Smooth muscle cell (in vitro differentiated cells): ENCODE results near the gene ARID5A. TPM values are rescaled to one million over a fixed set of nuclear protein-coding genes. Genes with fewer than 3 reads are reported as not detected.

ENCODE experiments used
- DNase-seq: peaks from one replicate; lab custom pipeline; 2025; ENCODE audit not compliant: unreplicated experiment; lab: John Stamatoyannopoulos, UW
- H2AFZ ChIP-seq: fragments of 200-600 bp; sonication (generic); 2 replicates; pipeline ENCODE4 v1.6.0; 2016; ENCODE audit warnings: antibody characterized with exemption, low read depth, mild to moderate bottlenecking
- H3F3A ChIP-seq: fragments of 200-600 bp; sonication (generic); 2 replicates; pipeline ENCODE4 v1.6.0; 2017; ENCODE audit warnings: antibody characterized with exemption, low read depth
- H3K27ac ChIP-seq: fragments of 200-600 bp; sonication (generic); 2 replicates; pipeline ENCODE4 v1.5.1; 2016; ENCODE audit warnings: low read depth, mild to moderate bottlenecking
- H3K27me3 ChIP-seq: fragments of 200-600 bp; sonication (generic); 2 replicates; pipeline ENCODE4 v1.6.1; 2016; ENCODE audit warnings: low read depth, mild to moderate bottlenecking
- H3K36me3 ChIP-seq: fragments of 200-600 bp; sonication (generic); 2 replicates; pipeline ENCODE4 v1.5.1; 2016; ENCODE audit warnings: low read depth
- H3K4me1 ChIP-seq: fragments of 200-600 bp; sonication (generic); 2 replicates; pipeline ENCODE4 v1.5.1; 2016; ENCODE audit warnings: low read depth
- H3K4me2 ChIP-seq: fragments of 200-600 bp; sonication (generic); 2 replicates; pipeline ENCODE4 v1.6.0; 2016; ENCODE audit warnings: mild to moderate bottlenecking
- H3K4me3 ChIP-seq: fragments of 200-600 bp; sonication (generic); 2 replicates; pipeline ENCODE4 v1.5.1; 2016; ENCODE audit warnings: mild to moderate bottlenecking
- H3K79me2 ChIP-seq: fragments of 200-600 bp; sonication (generic); 2 replicates; pipeline ENCODE4 v1.6.0; 2016; ENCODE audit warnings: low read depth, mild to moderate bottlenecking
- H3K9ac ChIP-seq: fragments of 200-600 bp; sonication (generic); 2 replicates; pipeline ENCODE4 v1.6.0; 2016; ENCODE audit warnings: low read depth
- H3K9me3 ChIP-seq: fragments of 200-600 bp; sonication (generic); replicated peaks from 2 replicates; pipeline ENCODE4 v1.5.1; 2016; ENCODE audit warnings: low read depth
- H4K20me1 ChIP-seq: fragments of 200-600 bp; sonication (generic); 2 replicates; pipeline ENCODE4 v1.6.0; 2016; ENCODE audit warnings: low read depth
- CTCF ChIP-seq: fragments of 200-600 bp; sonication (generic); IDR thresholded peaks from 2 replicates; pipeline ENCODE4 v1.5.1; 2017; ENCODE audit warnings: borderline replicate concordance, mild to moderate bottlenecking, antibody characterized with exemption; ENCODE audit not compliant: insufficient read depth, poor library complexity, severe bottlenecking
- WGBS: methylation state at CpG from one replicate; pipeline ENCODE4 v1.1.7; 2016; ENCODE audit warnings: low lambda C conversion rate; 5-methylcytosine and 5-hydroxymethylcytosine counted together
- polyA plus RNA-seq: library from polyadenylated mRNA; unstranded; fragments of >200 nt; fragmentation: Nextera tagmentation; extraction: Ambion mirVana; gene quantifications from 2 replicates; pipeline ENCODE4 v1.2.1, GENCODE V29; 2016
- total RNA-seq: library from RNA; depleted of rRNA; stranded (reverse); fragments of >200 nt; gene quantifications from 2 replicates; pipeline ENCODE4 v1.2.3, GENCODE V29; 2014

Gene ARID5A
- total and polyA plus RNA-seq, 2 experiments from 2014 or later, result 12.1 to 25.6 TPM

DNA sequence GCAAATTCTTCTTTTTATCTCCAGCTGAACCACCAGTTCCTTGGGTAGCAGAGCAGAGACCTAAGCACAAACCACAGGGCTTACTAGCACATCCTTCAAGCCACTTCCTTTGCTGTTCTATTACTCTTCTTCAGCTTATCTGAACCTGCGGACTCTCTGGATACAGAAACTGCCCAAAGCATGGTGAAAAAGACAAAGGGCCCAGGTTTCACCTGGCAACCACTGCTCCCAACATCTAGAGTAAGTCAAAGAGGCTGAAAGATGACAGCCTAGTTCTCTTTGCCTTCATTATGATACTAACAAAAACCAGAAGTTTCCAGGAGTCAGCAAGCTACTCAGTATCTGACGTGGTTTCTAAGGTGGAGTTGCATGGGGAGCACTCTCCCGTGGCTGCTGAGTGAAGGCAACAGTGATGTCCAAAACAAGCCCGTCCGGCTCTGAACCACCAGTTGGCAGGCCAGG lies 58.2 kb downstream of the ARID5A start:
- Histone ChIP-seq H4K20me1 (no peaks in the 10 kb centered on the region), H3K36me3 (peaks cover 9% of the 10 kb centered on the region), H2AFZ (no peak overlapping the region), H3K4me3 (no peak overlapping the region), H3K4me2 (no peak overlapping the region), H3K27me3 (no peaks in the 10 kb centered on the region), H3K9ac (no peak overlapping the region), H3K27ac (no peak overlapping the region), H3K4me1 (no peaks in the 10 kb centered on the region), H3K9me3 (no peaks in the 10 kb centered on the region), H3K79me2 (no peaks in the 10 kb centered on the region), H3F3A (no peaks in the 10 kb centered on the region)
- WGBS, result 95% methylated on average over 5 of the region's 5 CpGs
- no peak for TF ChIP-seq CTCF
- no peak for DNase-seq

DNA sequence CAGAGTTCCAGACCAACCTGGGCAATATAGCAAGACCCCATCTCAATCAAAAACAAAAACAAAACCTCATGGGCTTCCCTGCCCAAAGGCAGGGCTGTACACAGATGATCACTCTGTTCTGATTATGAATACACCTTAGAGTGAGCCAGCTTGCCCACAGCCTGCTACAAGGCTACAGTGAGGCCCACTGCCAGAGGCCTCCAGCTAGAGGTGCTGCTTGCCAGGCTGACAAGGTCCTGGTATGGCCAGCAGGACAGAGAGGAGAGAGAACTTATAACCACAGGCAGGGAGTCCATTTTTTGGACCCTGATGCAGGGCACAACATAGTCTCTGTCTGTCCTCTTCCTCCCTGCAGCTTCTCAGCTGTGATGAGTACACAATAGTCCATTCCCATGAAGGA lies 60.0 kb downstream of the ARID5A start:
- H3K79me2 ChIP-seq, result no peaks in the 10 kb centered on the region
- H3K36me3 ChIP-seq, result peaks cover 13% of the 10 kb centered on the region
- H3K27me3 ChIP-seq, result no peaks in the 10 kb centered on the region

GRCh38 chr2:96599941-96600340 lies 63.4 kb downstream of the ARID5A start:
- Histone ChIP-seq H3K4me1 (no peaks in the 10 kb centered on the region), H3K36me3 (peaks cover 4% of the 10 kb centered on the region), H3K4me2 (no peak overlapping the region), H3K27ac (no peak overlapping the region), H3K9me3 (no peaks in the 10 kb centered on the region), H3K4me3 (no peak overlapping the region), H3K9ac (no peak overlapping the region), H3F3A (no peaks in the 10 kb centered on the region), H3K79me2 (no peaks in the 10 kb centered on the region), H4K20me1 (no peaks in the 10 kb centered on the region), H3K27me3 (no peaks in the 10 kb centered on the region), H2AFZ (no peak overlapping the region)
- DNase-seq, result no peak
- WGBS, result 95% methylated on average over 2 of the region's 2 CpGs
- no peak for TF ChIP-seq CTCF

More for the DNA sequence above, 60.0 kb downstream of the ARID5A start:
- no peaks in the 10 kb centered on the region for H3K9me3 ChIP-seq
- H3K27ac ChIP-seq, result no peak overlapping the region
- no peak overlapping the region for H2AFZ ChIP-seq
- no peak for TF ChIP-seq CTCF
- H3K4me2 ChIP-seq, result no peak overlapping the region
- no peaks in the 10 kb centered on the region for H4K20me1 ChIP-seq
- H3K9ac ChIP-seq, result no peak overlapping the region
- no peaks in the 10 kb centered on the region for H3K4me1 ChIP-seq
- H3F3A ChIP-seq, result no peaks in the 10 kb centered on the region
- DNase-seq, result no peak
- H3K4me3 ChIP-seq, result no peak overlapping the region

DNA sequence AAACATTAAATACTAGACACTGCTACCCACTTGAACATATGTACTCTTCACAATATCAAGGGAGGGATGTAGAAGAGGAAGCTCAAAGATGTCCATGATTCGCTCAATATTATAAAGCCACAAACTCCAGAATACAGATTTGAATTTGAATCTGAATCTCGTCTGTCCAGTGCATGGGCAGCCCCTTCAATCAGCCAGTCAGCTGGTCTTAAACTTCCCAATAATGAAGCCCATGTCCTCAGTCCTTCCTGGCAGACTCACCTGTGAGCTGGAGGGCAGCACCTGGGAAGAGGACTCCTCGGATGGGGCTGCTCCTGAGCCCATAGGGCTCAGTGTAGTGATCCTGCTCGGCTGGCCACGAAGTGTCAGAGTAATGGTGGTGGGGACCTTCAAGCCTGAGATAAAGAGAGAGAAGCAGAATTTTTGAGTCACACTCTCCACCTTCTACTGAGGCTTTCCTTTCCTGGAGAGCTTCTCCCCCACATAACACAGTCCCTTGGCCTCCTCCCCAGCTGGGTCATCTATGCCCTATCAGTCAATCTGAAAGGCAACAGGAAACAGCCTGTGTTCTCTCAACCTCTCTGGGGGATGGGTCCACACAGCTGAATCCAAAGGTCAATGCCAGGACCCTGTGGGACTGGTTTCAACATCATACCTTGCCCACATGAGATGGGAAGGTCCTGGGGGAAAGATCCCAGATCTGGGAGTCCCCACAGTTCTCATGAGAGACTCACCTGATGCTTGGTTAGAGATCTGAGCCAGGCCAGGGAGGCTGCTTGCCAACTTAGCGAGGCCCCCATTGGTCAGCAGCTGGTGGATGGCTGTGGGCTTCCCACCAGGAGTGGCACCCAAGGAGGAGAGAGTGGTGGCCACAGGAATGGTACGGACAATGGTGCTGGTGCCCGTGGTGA lies 65.1 kb downstream of the ARID5A start:
- Histone ChIP-seq H3K4me3 (no peak overlapping the region), H4K20me1 (no peaks in the 10 kb centered on the region), H3K9me3 (no peaks in the 10 kb centered on the region), H3K27me3 (no peaks in the 10 kb centered on the region), H2AFZ (no peak overlapping the region), H3K27ac (no peak overlapping the region), H3K36me3 (peaks cover 4% of the 10 kb centered on the region), H3F3A (no peaks in the 10 kb centered on the region), H3K9ac (no peak overlapping the region), H3K79me2 (no peaks in the 10 kb centered on the region), H3K4me1 (no peaks in the 10 kb centered on the region), H3K4me2 (no peak overlapping the region)
- DNase-seq, result no peak
- no peak for TF ChIP-seq CTCF
- 93% methylated on average over 8 of the region's 8 CpGs for whole genome bisulfite sequencing
